Umbilical cord (tissue), 2 donors: ENCODE measurements around the gene C1QL4. TPM values are rescaled to one million over a fixed set of nuclear protein-coding genes. Genes with fewer than 3 reads are reported as not detected.
"Not testable (repeated sequence)": the region's sequence is repeated elsewhere in the genome, so short reads cannot be mapped to it uniquely, and the experiment has no call there.

Source experiments
- DNase-seq: peaks from one replicate; pipeline ENCODE4 v3.0.0-alpha.2; 2015; ENCODE audit warnings: low spot score
- total RNA-seq: library from RNA; depleted of rRNA; stranded (reverse); fragments of >200 nt; gene quantifications from one replicate; pipeline ENCODE4 v1.2.3, GENCODE V29; 2014; ENCODE audit warnings: low replicate concordance; ENCODE audit not compliant: insufficient read depth

Gene C1QL4
- total RNA-seq = 1.4 TPM

DNA sequence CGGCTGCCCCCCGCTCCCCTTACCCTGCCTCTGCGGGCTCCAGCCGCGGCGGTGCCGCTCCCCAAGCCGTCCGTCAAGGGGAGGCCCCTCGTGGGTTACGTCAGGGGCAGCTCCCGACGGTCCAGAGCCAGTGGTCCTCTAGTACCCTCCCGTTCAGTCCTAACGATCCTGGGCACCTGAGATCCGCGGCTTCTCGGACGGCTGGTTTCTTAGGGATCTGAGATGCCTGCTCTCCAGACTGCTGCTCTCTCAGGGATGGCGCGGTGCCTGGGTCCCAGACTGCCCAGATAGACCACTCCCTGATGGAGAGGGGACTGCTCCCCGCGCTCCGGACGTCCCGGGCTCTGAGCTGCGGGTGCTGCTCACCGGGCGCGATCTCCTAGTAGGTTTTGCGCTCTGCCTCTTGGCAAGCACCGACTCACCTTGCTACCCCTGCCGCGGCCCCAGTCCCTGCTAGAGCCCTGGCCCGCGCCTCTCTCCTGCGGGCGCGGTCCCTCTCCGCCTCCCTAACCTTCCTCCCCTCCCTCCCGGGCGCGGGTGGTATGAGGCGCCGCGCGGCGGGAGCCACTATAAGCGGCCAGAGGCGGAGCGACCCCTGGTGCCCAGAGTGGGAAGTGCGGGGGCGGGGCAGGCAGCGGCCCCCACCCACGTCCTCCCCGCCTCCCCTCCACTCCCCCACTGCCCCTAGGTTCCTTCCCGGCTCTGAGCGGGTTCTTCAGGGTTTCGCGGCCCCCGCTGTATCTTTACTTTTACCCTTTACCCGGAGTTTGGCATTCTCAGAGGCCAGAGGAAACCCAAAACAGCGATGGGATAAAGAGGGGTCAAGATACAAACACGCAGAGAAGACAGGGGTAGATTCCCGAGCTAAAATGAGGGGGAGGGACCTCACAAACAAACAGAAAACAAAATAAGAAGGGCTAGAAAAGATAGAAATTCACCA lies at the start of gene C1QL4:
Gene C1QL4, minus strand, starts transcription at position 544 of the 940 bp plus-strand sequence. CDS start 711 bp downstream, outside the sequence.
- peak; percentile 76 for DNase-seq

DNA sequence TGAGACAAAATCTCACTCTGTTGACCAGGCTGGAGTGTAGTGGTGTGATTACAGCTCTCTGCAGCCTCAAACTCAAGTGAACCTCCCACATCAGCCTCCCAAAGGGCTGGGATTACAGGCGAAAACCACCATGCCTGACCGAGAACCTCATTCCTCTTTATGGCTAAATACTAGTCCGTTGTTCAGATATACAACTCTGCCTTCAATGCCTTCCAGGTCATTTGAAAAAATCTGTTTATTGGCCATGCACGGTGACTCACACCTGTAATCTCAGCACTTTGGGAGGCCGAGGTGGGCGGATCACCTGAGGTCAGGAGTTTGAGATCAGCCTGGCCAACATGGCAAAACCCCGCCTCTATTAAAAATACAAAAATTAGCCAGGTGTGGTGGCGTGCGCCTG lies 43.2 kb upstream of the C1QL4 start:
- DNase-seq = not testable (repeated sequence)

DNA sequence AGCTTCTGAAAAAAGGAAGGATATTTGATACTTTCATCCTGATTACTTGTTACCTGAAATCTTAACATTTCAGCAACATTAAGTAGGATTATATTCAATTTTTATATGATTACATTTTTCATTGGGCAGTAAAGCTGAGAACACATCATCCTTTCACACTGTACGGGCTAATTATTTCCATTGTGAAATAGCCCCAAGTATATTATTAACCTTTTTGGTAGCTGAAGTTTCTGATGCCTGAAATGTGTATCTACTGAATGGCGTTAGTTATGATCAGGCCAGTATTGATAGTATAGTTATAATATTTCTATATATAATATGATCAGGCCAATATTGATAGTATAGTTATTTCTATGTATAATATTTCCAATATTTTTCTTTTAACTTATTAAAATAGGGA lies 40.4 kb upstream of the C1QL4 start:
- no peak for DNase-seq

GRCh38 chr12:49375406-49375805 lies 38.4 kb upstream of the C1QL4 start:
- DNase-seq = no peak

DNA sequence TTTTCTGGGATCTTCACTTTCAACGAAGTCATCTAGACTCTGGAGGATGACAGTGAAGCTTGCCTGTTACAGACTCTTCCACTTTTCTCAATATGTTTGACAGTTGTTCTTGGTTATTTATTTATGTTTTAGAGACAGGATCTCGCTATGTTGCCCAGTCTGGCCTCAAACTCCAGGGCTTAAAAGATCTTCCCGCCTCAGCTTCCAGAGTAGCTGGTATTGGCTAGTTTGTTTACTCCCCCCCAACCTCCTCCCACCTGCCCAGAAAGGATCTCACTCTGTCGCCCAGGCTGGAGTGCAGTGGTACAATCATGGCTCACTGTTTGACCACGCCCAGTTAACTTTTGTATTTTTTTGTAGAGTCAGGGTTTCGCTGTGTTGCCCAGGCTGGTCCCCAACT lies 33.6 kb upstream of the C1QL4 start:
- no peak for DNase-seq

DNA sequence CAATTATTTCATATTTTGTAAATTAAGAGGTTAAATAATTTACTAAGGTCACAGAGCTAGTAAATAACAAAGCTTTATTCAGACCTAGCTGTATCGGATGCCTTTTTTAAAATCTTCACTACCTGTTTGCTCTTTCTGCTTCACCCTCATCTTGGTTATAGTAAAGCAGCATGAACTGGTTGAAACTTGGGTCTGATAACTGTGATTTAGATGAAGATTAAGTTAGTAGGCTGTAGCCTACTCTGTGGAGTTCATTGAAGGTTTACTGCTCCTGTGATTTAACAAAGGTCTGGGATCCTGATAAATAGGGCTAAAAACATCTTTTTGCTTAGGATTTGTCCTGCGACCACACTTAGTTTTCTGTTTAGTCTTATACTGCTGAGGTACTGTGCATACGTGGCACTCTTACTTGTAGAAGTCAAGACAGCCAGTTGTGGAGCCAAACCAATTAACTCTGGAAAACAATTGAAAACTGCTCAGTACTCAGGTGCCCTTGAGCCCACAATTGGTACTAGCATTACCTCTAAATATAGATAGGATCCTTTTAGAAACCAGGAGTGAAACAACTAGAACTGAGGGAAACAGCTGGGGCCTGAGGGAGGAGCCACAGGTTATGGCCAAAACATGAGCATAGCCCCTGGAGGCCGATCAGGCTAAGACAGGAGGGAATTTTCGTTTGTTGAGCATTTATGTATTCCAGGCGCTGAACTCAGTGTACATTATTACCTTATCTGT lies 32.6 kb upstream of the C1QL4 start:
- no peak for DNase-seq

DNA sequence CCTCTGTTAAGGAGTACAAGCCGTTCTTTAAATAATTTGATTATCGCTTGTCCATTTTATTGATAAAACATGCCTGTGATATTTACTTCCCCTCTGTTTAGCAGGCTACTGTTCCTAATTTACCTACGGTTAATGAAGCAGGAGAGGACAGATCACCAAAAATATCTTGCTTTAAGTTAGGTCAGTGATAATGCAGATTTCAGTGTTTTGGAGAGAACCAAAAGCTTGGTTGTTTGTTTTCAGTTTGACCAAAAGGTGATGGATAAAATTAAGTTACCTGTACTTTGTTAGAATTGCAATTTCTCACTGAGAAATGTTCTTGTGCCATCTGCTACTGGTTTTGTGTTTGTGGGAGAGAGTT lies 31.2 kb upstream of the C1QL4 start:
- DNase-seq = no peak

- DNase-seq = no peak
These were observed 30.6 kb upstream of the C1QL4 start, which contains the start of gene SPATS2 for GRCh38 chr12:49367381-49368239. SPATS2 (plus strand) TSS chr12:49367462; CDS start chr12:49461013, 93,551 bp downstream.

DNA sequence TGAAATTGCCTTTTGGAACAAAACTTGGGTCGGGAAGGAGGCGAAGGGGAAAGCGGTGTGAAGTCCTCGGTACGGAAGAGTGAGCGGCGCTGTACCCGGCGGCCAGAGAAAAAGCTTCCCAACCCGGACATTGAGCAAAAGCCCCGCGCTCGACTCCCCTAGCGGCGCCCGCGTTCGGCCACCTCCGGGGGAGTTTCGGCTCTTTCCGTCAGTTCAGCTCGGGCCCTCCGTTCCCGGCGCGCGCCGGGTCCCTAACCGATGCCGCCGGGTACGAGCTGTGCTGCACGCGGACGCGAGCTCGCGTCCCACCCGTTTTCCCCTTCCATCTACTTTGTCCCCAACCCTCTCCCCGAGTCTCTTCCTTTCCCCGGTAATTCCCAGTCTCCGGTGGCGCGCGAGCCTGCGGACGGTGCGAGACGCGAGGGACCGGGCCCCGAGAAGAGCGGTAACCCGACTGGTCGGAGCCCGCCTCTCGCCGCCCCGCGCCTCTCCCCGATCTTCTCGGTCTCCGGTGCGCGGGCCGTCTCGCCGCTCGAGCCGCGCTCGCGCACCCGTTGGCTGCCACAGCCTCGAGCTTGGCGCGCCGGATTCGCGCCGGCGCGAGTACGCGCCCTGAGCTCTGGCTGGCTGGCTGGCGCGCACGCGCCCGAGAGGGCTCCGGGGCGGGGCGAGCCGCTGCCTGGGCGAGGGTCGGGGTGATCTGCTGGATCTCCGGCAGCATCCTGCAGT lies 29.8 kb upstream of the C1QL4 start:
- DNase-seq = peak; percentile 97

- DNase-seq = no peak
These were observed 29.2 kb upstream of the C1QL4 start for GRCh38 chr12:49366096-49366651.

- no peak for DNase-seq
These were observed 28.6 kb upstream of the C1QL4 start for GRCh38 chr12:49365542-49365941.

- no peak for DNase-seq
These were observed 28.0 kb upstream of the C1QL4 start for GRCh38 chr12:49364989-49365388.

DNA sequence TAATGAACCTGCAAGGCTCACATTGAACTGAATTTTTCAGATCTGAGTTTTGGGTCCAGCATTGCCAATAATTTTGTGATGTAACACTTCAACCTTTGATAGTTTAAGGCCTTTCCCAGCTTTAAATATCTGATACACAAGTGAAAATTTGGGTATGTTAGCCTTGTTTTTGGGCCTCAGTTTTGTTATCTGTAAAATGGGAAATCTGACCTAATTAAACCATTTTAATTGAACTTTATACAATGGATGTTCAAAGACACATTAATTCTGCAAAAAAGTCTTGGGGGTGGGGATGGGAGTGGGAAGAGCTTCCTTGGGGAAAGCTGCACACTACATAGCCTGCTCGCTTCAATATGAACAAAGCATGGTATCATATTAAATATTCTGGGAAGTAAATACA lies 25.1 kb upstream of the C1QL4 start:
- no peak for DNase-seq

DNA sequence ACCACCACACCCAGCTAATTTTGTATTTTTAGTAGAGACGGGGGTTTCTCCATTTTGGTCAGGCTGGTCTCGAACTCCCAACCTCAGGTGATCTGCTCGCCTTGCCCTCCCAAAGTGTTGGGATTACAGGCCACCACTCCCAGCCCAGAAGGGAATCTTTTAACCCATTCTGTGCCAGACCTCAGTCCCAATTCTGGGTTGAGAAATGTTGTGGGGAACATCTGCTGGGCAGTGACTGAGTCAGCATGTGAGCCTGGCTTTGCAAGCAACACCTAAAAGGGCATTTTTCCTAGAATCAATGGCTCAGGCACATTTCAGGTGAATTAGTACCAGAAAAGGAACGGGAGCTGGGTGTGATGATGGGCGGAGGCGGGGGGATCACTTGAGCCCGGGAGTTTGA lies 22.7 kb upstream of the C1QL4 start:
- DNase-seq = no peak

- peak; percentile 73 for DNase-seq
These were observed 21.6 kb upstream of the C1QL4 start for GRCh38 chr12:49358483-49359141.

GRCh38 chr12:49357103-49357678 lies 20.2 kb upstream of the C1QL4 start:
- peak; percentile 60 for DNase-seq

GRCh38 chr12:49355913-49356312 lies 18.9 kb upstream of the C1QL4 start:
- no peak for DNase-seq

DNA sequence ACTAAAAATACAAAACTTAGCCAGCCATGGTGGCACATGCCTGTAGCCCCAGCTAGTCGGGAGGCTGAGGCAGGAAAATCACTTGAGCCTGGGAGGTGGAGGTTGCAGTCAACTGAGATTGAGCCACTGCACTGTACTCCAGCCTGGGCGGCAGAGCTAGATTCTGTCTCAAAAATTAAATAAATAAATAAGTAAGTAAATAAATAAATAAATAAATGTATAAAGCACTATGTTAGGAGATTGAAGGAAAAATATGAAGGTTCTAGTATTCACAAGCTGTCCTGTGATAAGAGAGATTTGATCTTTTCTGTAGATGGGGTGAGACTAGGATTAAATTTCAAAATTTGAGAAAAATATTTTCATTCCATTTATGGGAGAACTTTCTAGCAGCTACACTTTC lies 15.4 kb upstream of the C1QL4 start:
- no peak for DNase-seq

DNA sequence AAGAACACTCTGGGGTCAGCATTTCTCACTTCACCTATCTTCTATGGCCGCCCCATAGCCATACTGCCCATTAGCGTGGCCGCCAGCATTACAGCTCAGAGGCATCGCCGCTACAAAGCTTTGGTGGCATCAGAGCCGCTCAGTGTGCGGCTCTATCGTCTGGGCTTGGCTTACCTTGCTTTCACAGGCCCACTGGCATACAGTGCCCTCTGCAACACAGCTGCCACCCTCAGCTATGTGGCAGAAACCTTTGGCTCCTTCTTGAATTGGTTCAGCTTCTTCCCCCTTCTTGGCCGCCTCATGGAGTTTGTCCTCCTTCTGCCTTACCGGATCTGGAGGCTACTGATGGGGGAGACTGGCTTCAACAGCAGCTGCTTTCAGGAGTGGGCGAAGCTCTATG lies 12.3 kb upstream of the C1QL4 start:
- no peak for DNase-seq

DNA sequence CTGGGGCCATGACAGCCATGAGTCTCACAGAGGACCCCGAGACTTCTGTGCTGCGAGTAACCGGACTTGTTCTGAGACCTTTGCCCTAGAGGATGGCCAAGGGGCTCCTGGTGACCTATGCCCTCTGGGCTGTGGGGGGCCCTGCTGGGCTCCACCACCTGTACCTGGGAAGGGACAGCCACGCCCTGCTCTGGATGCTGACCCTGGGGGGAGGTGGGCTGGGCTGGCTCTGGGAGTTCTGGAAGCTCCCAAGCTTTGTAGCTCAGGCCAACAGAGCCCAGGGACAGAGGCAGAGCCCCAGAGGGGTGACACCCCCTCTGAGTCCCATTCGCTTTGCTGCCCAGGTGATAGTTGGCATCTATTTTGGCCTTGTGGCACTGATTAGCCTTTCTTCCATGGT lies 11.8 kb upstream of the C1QL4 start:
- no peak for DNase-seq
